Stimulated activated CD4-positive, alpha-beta T cell treated with anti-CD3 and anti-CD28 coated beads, Interleukin-15, amount 100 ng/mL, for 1 hour (primary cell): ENCODE results near the gene TMEM33.

Experiments used
- DNase-seq, 2 donors: peaks; one replicate each; pipeline ENCODE4 v3.0.0-alpha.2; 2020; ENCODE audit warnings: low read depth in 1 of 2, low spot score in 1 of 2

Gene TMEM33

DNA sequence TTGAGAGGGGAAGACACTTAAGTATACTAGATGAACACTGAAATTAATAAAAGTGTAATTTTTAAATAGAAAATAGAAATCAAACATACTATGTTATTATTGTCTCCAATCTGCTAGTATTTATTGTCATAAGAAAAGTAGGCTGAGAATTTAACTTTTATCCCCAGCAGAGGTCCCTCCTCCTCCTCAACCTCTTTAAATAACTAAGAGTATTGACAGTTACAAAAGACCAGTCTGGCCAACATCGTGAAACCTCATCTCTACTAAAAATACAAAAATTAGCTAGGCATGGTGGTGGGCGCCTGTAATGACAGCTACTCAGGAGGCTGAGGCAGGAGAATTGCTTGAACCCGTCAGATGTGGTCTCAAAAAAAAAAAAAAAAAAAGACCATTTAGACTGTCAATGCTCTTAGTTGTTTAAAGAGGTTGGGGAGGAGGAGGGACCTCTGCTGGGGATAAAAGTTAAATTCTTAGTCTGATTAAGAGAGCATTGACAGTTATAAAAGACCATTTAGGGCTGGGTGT lies 59.3 kb downstream of the TMEM33 start:
- DNase-seq, result no peak

DNA sequence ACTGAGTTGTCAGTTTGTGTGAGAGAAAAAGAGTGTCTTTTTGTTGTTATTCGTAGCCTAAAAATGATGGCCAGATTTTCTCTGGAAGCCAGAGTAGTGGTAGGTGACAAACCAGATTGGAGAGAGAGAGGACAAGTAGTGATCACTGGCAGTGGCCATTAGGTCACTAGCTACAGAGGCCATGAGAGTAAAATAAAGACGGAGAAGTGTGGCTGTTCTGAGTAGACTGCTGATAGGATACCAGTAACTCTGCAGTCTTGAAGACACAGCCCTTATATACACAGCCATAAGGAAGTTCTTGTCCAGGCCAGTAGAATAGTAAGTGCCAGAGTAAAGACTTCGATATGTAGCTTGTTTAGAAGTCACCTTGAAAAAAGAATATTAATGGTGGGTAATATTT lies 62.8 kb downstream of the TMEM33 start:
- no peak for DNase-seq

DNA sequence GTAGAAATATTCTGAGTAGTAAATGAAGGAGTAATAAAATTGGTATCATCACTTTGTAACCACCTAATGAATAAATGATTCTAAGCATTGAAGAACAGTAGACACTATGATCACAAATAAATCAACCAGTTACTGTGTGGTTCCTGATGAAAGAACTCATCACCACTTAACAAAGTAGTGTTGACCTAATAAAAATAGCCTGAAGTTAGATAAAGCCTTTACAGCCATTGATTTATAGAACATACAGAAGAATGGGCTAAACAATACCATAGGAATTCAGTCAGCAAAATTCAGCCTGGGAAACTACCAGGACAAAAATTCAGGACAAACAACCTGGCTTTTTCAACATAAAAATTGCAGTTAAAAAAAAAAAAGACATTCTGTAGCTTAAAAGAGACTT lies 64.1 kb downstream of the TMEM33 start:
- DNase-seq, result no peak

DNA sequence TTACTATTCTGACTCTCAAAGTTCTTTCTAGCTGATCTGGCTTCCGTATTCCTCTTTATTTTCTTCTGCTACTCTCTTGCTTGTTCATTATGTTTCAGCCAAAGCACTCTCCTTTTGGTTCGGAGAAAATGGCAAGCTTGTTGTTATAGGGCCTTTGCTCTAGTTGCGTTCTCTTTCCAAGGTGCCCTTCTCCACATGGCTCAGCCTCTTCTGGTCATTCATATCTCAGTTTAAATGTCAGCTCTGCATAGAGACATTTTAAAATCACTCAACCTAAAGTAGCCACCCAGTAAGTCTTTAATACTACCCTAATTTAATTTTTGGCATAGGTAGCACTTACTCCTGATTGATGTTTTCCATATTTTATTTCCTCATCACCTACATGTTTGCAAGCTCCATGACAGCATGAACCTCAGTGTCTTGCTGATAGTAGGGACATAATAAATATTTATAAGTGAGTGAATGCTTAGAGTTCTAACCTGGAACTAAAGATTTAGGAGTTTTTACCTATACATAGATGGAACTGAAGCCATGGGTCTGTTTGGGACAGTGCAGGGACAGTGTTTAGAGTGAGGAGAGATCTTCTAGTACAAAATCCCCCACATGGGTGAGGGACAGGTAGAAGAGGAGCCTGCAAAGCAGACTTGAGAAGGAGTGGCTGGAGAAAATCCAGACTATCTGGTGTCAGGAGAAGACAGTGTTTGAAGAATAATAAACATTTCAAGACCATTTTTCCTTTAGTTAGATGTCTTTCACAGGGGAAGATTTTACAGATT lies 73.0 kb downstream of the TMEM33 start:
- no peak for DNase-seq
